Measurements from ENCODE around the gene NMNAT3. TPM values are rescaled to one million over a fixed set of nuclear protein-coding genes. Genes with fewer than 3 reads are reported as not detected.

Gene NMNAT3
- total and polyA plus RNA-seq, 4 donors, result 1.9 to 19.7 (median 2.9) TPM

GRCh38 chr3:139537361-139537760 lies 140.4 kb downstream of the NMNAT3 start:
- no peak for DNase-seq (ENCODE audit: low spot score)
- no peak for TF ChIP-seq YY1 (IDR thresholded peaks at IDR 0.05)
- TF ChIP-seq GABPA (IDR thresholded peaks at IDR 0.05 in 1 of 2, conservative IDR thresholded peaks at IDR 0.05 in 1 of 2), result no peak
- no peak for TF ChIP-seq FOXA2 (IDR thresholded peaks at IDR 0.05)
- no peak for TF ChIP-seq HNF4A (conservative IDR thresholded peaks at IDR 0.05)
- TF ChIP-seq HNF4G (IDR thresholded peaks at IDR 0.05), result no peak
- TF ChIP-seq FOXA1 (IDR thresholded peaks at IDR 0.05), result no peak
- no peak for TF ChIP-seq ATF3 (IDR thresholded peaks at IDR 0.05)
- Histone ChIP-seq H3K36me3 (ENCODE audit: control insufficient read depth in 4 of 4, insufficient read depth in 3 of 4, low read depth in 1 of 4, low read length in 3 of 4) (no peaks in the 10 kb centered on the region), H3K27ac (ENCODE audit: low read depth in 1 of 2, low read length in 2 of 2) (peak overlapping the region in 1 of 2 donors; percentile 9), H3K9me3 (ENCODE audit: control insufficient read depth in 4 of 4, low read length in 3 of 4) (no peaks in the 10 kb centered on the region), H3K27me3 (ENCODE audit: control insufficient read depth in 4 of 4, insufficient read depth in 4 of 4, low read length in 3 of 4) (no peaks in the 10 kb centered on the region), H3K9ac (ENCODE audit: low read depth in 1 of 2, low read length in 2 of 2) (no peak overlapping the region), H3K4me3 (ENCODE audit: low read depth in 1 of 3, low read length in 3 of 3) (no peak overlapping the region), H3K4me1 (ENCODE audit: control insufficient read depth in 4 of 4, insufficient read depth in 4 of 4, low read length in 3 of 4) (peaks cover 4 to 48% (median 34%) of the 10 kb centered on the region in 4 donors)

GRCh38 chr3:139534992-139535879 lies 142.5 kb downstream of the NMNAT3 start:
- TF ChIP-seq SP1 (IDR thresholded peaks at IDR 0.05) (peak; percentile 67), NR2F2 (IDR thresholded peaks at IDR 0.05) (peak; percentile 90), FOXA1 (IDR thresholded peaks at IDR 0.05) (no peak), ATF3 (IDR thresholded peaks at IDR 0.05) (no peak), RXRA (IDR thresholded peaks at IDR 0.05) (peak; percentile 63 to 82)
- peak; percentile 44 for DNase-seq (ENCODE audit: low spot score)
- Histone ChIP-seq H3K27ac (ENCODE audit: low read depth in 1 of 2, low read length in 2 of 2) (peak overlapping the region; percentile 49 to 75), H3K4me3 (ENCODE audit: low read depth in 1 of 3, low read length in 3 of 3) (no peak overlapping the region), H3K9me3 (ENCODE audit: control insufficient read depth in 4 of 4, low read length in 3 of 4) (no peaks in the 10 kb centered on the region), H3K36me3 (ENCODE audit: control insufficient read depth in 4 of 4, insufficient read depth in 3 of 4, low read depth in 1 of 4, low read length in 3 of 4) (no peaks in the 10 kb centered on the region), H3K4me1 (ENCODE audit: control insufficient read depth in 4 of 4, insufficient read depth in 4 of 4, low read length in 3 of 4) (peaks cover 4 to 50% (median 36%) of the 10 kb centered on the region in 4 donors), H3K27me3 (ENCODE audit: control insufficient read depth in 4 of 4, insufficient read depth in 4 of 4, low read length in 3 of 4) (no peaks in the 10 kb centered on the region), H3K9ac (ENCODE audit: low read depth in 1 of 2, low read length in 2 of 2) (no peak overlapping the region)
- WGBS, result 65% methylated on average over 12 of the region's 12 CpGs

- no peaks in the 10 kb centered on the region for H3K27me3 ChIP-seq (ENCODE audit: control insufficient read depth in 4 of 4, insufficient read depth in 4 of 4, low read length in 3 of 4)
- no peaks in the 10 kb centered on the region for H3K9me3 ChIP-seq (ENCODE audit: control insufficient read depth in 4 of 4, low read length in 3 of 4)
- no peak for DNase-seq (ENCODE audit: low spot score)
- H3K27ac ChIP-seq (ENCODE audit: low read depth in 1 of 2, low read length in 2 of 2), result peak overlapping the region; percentile 15 to 75
- H3K4me3 ChIP-seq (ENCODE audit: low read depth in 1 of 3, low read length in 3 of 3), result no peak overlapping the region
- TF ChIP-seq, protein P1, sequence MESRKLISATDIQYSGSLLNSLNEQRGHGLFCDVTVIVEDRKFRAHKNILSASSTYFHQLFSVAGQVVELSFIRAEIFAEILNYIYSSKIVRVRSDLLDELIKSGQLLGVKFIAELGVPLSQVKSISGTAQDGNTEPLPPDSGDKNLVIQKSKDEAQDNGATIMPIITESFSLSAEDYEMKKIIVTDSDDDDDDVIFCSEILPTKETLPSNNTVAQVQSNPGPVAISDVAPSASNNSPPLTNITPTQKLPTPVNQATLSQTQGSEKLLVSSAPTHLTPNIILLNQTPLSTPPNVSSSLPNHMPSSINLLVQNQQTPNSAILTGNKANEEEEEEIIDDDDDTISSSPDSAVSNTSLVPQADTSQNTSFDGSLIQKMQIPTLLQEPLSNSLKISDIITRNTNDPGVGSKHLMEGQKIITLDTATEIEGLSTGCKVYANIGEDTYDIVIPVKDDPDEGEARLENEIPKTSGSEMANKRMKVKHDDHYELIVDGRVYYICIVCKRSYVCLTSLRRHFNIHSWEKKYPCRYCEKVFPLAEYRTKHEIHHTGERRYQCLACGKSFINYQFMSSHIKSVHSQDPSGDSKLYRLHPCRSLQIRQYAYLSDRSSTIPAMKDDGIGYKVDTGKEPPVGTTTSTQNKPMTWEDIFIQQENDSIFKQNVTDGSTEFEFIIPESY (IDR thresholded peaks at IDR 0.05), result no peak
- peaks cover 4 to 45% (median 36%) of the 10 kb centered on the region in 4 donors for H3K4me1 ChIP-seq (ENCODE audit: control insufficient read depth in 4 of 4, insufficient read depth in 4 of 4, low read length in 3 of 4)
- 49% methylated on average over 1 of the region's 1 CpG for WGBS
- no peaks in the 10 kb centered on the region for H3K36me3 ChIP-seq (ENCODE audit: control insufficient read depth in 4 of 4, insufficient read depth in 3 of 4, low read depth in 1 of 4, low read length in 3 of 4)
- peak overlapping the region in 1 of 2 donors; percentile 5 for H3K9ac ChIP-seq (ENCODE audit: low read depth in 1 of 2, low read length in 2 of 2)
Measured at GRCh38 chr3:139534455-139534812, 143.3 kb downstream of the NMNAT3 start.
